GM19023 (cell line): ENCODE measurements around the gene TXK.

Experiments used
- ATAC-seq: cut with Tn5 transposase; IDR thresholded peaks from one replicate; pipeline ENCODE4 v1.9.1; 2021; ENCODE audit warnings: mild to moderate bottlenecking, moderate library complexity; ENCODE audit not compliant: unreplicated experiment

Gene TXK

GRCh38 chr4:48108309-48109073, 25.6 kb downstream of the TXK start:
- no peak for ATAC-seq

DNA sequence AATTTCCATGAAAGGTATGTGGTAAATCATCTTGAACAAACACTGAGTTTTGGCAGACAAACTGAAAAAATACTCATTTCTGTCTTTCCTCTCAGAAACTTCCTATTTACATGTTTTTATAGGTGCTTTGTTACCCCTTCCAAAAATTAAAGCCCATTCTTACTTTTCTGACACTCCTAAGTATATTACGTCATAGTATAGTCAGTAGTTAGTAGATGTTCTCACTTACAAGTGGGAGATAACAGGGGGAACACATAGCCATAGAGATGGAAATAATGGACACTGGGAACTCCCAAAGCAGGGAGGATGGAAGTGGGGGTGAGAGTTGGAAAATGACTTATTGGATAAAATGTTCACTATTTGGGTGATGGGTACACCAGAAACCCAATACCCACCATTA, 28.8 kb downstream of the TXK start:
- no peak for ATAC-seq

- peak; percentile 80 for ATAC-seq
Measured at GRCh38 chr4:48103483-48104139, 30.4 kb downstream of the TXK start.

DNA sequence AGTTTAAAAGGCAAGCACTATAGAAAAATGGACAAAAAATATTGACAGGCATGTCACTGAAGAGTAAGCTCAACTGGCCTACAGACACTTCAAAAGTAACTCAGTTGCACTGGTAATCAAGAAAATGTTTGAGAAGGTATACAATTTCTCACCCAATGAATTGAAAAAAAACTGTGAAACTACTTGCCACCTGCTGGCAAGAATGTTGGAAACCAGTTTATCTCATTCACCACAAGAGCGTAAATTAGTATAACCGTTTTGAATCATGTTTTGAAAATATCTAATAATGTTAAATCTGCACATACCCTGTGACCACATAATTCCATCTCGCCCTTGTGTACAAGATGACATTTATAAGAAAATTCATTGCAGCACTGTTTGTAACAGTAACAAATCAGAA, 31.7 kb downstream of the TXK start:
- ATAC-seq: no peak

DNA sequence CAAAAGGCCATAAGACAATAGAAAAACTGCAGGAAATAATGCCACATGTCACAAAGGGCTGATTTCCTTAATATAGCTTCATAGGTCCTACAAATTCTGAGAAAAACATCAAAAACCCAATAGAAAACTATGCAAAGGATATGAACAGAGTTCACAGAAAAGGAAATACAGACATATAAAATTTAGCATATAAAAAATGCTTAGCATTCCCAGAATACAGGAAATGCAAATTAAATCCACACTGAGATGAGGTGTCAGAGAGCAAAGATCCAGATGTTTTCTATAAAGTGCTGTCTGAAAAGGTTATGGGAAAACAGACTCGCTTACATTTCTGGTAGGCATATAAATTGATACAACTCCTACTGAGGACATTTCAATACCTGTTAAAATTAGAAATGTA, 33.8 kb downstream of the TXK start:
- ATAC-seq: no peak

DNA sequence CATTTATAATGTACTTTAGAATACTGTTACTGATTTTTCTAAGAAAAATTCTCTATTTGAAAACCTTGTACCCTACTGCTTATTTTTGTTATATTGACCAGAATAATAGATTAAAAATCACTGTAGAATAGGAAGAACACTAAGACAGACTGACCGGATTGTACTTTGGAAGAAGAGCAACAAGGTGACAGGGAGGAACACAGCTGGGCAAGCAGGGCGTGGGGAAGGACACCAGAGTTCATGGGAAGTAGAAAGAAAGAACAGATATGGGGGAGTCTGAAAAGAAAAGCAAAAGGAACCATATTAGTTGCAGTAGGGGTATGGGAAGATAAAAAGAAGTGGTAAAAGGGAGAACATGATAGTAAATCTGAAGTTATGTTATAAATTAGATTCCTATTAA, 38.6 kb downstream of the TXK start:
- ATAC-seq: no peak

DNA sequence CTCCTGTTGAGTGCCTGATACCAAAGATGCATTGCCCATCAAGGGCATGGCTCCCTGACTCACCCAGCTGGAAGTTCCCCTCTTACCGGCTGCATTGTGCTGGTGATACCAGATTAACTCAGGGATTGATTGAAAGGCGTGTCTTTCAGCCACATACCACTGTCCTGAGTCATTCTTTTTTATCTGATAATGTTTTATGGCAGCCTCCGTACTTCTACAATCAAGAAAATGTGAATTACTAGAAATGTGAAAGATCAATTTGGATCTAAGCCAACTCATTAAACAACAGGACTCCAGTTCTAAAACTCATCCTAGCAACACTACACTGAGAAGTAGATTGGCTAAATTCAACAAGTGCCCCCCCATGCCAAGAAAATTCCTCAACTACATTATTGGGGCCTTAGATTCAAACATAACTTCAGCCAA, 40.0 kb downstream of the TXK start:
- no peak for ATAC-seq

DNA sequence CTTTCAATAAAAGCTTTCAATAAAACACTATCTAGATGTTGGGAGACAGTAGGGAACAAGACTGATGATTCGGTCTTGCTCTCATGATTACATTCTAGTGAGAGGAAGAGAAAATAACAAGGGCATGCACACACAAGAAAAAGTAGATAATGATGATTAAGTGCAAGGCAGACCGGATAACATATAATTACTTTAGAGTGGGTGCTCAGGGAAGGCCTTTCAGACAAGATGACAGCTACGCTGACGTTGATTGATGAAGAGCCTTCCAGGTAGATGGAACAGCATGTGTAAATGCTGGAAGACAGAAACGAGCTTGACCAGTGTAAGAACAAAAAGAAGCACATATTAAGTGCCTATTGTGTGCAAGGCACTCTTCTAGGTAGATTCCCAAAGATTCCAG, 43.4 kb downstream of the TXK start:
- ATAC-seq: no peak

DNA sequence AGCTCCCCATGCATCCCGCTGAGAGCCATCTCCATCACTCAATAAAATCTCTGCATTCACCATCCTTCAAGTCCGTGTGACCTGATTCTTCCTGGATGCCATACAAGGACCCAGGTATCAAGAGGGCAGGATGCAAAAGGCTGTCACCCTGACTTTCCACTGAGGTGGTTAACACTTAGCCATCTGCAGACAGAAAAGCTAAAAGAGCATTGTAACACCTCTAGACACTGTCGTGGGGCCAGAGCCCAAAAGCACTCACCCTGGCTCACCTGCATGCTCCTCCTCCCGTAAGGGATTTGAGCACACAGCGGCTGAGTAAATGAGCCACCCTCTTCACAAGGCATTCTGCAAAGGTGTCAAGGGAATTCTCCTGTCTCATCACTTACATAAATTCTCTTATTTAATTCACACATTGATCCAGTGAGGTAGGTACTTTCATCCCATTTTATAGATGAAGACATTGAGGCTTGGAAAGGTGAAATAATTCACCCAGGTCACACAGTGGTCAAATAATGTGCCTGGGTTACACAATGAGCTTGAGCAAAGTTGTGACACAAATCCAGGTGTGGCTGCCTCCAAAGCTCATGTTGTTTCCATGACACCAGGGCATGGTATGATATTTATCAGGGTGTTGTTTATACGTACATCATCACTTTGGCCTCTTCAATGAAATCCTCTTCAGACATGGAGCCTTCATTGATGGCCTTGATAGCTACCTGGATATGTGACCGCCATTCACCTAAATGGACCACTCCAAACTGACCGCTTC, 48.0 kb downstream of the TXK start:
- no peak for ATAC-seq

DNA sequence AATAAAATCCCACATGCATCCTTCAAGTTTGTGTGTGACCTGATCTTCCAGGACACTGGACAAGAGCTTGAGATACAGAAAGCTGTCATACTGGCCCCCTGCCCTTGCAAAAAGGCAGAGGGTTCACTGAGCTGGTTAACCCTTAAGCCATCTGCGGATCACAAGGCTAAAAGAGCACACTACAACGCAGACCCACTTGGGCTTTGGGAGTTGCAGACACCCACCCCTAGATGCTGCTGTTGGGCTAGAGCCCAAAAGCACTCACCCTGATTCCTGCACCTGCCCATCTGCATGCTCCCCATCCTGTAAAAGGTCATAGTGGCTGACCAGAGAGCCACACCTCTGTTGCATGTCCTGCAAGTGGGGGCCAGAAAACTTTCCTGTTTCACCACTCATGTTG, 51.1 kb downstream of the TXK start:
- ATAC-seq: no peak

DNA sequence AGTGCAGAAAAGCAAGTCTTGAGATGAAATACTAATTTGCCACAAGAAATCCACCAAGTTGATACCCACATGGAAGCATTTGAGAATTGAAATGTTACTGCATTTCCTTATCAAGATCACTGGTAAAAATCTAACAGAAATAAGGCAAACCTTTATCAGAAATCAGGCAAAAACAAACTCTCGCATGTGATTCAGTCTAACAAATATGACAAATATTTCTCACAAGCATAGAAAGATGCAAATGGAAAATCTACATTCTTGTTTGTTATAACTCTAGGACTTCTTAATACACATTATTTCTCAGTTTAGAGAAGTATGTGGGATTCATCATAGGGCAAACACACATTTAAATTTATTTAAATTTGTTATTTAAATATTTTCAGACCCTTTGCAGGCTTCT, 52.9 kb downstream of the TXK start:
- ATAC-seq: no peak

DNA sequence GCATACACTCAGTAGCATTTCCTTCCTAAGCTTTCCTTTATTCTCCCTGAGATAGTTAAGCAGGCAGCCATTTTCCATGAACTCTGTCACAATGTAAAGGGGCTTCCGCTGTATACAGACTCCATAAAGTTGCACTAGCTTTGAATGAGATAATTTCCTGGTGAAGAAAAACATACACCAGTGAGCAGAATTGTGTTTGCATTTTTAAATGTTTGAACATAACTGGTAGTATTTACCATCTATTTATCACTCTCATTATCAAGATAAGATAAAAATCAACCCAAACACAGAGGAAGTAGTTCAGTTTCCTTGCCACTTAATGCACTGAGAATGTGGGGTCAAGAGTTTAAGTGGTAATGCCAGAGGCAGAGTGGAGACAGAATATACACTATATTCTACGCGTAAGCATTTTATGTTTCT, 54.1 kb downstream of the TXK start:
- no peak for ATAC-seq

DNA sequence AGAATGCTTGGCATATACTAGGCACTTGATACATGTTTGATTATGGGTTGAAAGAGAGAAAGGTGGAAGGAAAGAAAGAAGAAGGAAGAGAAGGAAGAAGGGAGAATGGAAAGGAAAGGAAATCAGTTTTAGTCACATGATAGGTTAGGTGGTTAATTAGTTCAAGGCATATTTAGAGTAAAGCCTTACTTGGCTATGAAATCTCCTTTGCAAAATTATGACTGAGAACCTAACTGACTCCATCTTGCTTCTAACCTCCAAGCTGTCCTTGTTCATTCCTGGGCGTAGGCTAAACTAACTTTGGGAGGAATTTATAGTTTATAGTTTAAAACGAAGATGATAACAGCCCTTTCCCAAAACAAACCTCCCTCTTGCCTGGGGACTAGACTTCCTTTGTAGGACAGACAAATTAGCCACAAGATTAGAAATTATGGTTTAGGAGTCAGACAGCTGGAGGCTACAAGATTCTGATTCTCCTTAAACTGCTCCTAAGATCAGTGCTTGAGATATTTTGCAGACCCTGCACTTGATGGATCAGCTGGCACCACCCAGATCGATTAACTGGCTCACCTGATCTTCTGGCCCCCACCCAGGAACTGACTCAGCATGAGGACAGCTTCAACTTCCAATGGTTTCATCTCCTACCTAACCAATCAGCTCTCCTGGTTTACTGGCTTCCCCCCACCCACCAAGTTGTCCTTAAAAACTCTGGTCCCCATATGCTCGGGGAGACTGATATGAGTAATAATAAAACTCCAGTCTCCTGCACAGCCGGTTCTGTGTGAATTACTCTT, 55.0 kb downstream of the TXK start:
- no peak for ATAC-seq

DNA sequence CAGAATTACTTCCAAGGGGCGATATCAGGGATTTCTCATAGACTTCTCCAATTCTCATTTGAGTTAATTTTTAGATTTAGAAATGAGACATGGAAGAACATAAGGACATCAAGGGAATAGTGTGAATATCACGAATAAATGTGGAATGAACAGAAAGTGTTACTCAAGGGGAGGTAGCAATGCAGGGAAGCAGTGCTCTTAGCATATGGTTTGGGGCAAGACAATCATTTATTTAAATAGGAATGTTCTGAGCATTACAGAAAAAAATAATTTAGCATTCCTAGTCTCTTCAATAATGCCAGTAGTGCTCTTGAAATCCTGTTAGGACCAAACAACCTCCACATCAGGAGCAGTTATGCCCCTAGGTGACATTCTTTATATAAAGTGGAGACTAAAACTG, 55.6 kb downstream of the TXK start:
- no peak for ATAC-seq

DNA sequence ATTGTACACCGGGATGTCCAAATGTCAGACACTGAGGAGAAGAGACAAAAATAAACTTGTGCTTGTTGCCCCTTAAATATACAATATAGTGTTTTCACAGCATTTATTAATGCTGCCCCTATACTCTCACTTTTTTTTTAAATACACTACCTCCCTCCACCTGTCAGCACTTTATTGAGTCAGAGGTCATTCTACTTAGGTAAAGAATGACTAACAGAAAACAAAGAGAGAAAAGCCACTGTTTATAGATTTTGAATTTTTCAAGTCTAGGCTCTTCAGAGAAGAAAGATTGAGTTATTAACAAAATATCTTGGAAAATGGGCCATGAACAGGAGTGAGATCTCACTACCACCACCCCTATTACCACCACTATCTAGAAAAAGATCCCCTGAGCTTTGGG, 59.4 kb downstream of the TXK start:
- no peak for ATAC-seq

DNA sequence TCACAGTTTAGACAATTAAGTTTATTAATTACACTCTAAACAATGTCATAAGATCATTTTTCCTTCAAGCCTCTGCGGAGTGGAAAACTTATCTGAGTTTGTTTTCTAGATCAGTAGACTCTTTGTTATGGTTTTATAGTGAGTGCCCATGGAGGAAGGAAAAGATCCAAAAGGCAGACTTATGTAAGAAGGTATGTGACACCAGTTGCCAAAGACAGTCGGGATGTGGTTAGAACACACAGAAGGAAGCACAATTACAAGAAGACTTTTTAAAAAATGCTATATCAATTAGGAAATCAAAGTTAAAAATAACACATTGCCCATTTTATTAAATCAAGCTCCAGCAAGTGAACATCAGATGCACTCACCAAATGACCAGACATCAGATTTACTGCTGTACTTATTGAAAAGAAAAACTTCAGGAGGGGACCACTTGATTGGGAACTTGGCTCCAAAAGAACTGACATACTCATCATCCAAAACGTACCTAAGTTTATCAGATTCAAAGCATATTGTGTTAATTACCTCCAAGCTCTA, 60.4 kb downstream of the TXK start:
- no peak for ATAC-seq

- ATAC-seq: no peak
Measured at GRCh38 chr4:48071191-48071590, 62.9 kb downstream of the TXK start.

DNA sequence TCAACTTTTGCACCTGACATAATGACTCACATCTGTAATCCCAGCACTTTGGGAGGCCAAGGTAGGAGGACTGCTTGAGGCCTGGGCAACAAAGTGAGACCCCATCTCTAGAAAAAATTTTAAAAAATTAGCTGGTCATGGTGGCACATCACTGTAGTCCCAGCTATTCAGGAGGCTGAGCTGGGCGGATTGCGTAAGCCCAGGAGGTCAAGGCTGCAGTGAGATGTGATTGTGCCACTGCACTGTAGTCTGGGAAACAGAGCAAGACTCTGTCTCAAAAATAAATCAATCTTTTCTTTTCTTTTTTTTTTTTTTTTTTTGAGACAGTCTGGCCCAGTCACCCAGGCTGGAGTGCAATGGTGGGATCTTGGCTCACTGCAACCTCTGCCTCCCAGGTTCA, 65.0 kb downstream of the TXK start:
- no peak for ATAC-seq

GRCh38 chr4:48068182-48068581, 65.9 kb downstream of the TXK start:
- ATAC-seq: no peak

GRCh38 chr4:48067536-48067935, 66.5 kb downstream of the TXK start:
- ATAC-seq: no peak

GRCh38 chr4:48065587-48066052, 68.4 kb downstream of the TXK start:
- peak; percentile 59 for ATAC-seq
